GM13976 (cell line): ENCODE measurements around the gene NEK6.

ENCODE experiments used
- DNase-seq: peaks from one replicate; pipeline ENCODE4 v3.0.0; 2012; ENCODE audit warnings: low spot score
- in situ Hi-C: fragments of 300-500 bp; cut with MboI; formaldehyde crosslinking; loops from one replicate; pipeline ENCODE4 v1.12.0; 2022; ENCODE audit warnings: low sequenced_read_pairs, mixed read lengths, inconsistent platforms; ENCODE audit not compliant: unreplicated experiment
- TF ChIP-seq, protein P1 (sequence below): IDR thresholded peaks from 2 replicates; pipeline ENCODE4 v1.5.1; 2012; ENCODE audit warnings: borderline replicate concordance, mild to moderate bottlenecking; ENCODE audit not compliant: insufficient read depth; ENCODE audit errors: extremely low read depth, missing control alignments, control extremely low read depth

The NEK6 gene

DNA sequence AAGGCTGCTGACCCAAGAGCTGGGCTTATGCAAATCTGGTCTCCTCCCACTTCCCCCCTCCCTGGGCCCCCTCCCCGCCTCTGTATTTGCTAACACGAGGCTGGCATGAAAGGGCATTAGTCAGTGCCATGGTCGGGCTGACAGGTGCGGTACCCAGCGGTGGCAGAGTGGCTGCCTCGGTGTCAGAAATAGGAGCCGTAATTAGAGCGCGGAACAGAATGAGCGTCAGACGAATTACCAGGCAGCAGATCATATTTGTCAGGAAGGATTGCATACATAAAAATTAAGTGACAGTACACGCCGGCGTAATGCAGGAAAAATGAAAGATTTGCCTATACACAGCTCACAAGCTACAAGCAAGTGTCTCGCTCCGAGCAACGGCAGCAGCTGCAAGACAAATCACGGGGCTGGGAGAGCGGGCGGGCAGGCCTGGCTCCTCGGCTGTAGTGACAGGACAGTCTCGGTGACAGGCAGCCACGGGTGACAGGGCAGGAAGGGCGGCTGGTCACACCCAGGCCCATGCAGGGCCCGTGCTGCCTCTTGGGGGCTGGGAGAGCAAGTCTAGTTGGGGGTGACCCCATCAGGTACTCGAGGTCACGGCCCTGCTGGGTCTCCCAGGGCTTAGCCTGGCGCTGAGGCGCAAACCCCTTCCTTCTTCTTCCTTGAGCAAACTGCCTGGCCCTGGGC is 72.4 kb downstream of the NEK6 start:
- in situ Hi-C loops: no loop called here
- TF ChIP-seq, protein P1, sequence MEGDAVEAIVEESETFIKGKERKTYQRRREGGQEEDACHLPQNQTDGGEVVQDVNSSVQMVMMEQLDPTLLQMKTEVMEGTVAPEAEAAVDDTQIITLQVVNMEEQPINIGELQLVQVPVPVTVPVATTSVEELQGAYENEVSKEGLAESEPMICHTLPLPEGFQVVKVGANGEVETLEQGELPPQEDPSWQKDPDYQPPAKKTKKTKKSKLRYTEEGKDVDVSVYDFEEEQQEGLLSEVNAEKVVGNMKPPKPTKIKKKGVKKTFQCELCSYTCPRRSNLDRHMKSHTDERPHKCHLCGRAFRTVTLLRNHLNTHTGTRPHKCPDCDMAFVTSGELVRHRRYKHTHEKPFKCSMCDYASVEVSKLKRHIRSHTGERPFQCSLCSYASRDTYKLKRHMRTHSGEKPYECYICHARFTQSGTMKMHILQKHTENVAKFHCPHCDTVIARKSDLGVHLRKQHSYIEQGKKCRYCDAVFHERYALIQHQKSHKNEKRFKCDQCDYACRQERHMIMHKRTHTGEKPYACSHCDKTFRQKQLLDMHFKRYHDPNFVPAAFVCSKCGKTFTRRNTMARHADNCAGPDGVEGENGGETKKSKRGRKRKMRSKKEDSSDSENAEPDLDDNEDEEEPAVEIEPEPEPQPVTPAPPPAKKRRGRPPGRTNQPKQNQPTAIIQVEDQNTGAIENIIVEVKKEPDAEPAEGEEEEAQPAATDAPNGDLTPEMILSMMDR: no peak
- DNase-seq: no peak

DNA sequence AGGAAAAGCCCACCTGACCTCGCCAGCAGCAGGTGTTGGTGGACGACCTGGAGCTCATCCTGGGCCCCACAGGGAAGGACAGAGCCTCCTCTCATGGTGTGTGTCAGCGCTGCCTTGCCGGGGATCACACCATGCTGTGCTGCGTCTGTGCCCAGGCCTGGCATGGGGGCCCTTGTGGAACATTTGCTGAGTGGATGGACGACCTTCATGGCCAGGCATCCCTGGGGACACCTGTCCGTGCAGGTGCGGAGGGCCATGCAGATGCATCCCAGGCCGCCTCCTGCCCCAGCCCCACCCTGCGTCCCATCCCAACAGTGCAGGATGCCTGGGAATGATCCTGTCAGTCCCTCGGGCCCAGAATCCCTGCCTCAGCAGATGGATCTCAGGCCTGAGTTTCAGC is 73.8 kb downstream of the NEK6 start:
- DNase-seq: no peak
- in situ Hi-C loops: no loop called here
- TF ChIP-seq, protein P1: no peak

DNA sequence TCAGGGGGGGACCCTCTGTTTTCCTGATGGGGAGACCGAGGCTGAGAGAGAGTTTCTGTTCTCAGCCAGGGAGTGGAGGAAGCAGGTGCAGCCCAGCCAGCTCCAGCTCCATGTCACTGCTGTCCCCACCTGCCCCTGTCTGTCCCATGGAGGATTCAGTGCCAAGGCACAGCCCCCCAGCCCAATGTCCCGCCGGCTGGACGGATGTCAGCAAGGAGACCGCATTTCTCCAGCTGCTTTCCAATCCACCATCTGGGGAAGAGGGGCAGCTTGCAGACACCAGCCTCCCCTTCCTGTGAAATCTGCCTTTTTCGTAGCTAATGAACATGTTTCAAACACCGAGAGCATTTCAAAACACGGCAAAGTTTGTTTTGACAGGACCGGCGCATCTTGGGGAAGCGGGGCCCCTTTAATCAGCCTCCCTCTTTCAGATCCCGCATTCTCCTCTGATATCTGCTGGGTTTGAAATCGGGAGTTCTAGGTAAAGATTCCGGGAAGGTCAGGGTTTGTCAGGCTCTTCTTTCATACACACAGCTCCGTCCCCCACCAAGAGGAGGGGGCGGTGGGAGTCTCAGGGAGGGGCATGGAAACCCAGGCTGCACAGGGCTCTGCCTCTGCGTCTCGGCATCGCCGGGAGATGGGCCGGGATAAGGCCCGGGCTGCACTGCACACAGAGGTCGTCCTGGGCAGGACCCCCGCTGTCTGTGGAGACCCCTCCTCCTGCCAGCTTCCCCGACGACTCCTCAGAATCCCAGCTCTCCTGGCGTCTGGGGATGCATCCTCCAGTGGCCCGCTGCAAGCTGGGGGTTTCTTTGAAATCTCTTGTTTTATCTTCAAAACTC is 74.8 kb downstream of the NEK6 start:
- in situ Hi-C loops: no loop called here

DNA sequence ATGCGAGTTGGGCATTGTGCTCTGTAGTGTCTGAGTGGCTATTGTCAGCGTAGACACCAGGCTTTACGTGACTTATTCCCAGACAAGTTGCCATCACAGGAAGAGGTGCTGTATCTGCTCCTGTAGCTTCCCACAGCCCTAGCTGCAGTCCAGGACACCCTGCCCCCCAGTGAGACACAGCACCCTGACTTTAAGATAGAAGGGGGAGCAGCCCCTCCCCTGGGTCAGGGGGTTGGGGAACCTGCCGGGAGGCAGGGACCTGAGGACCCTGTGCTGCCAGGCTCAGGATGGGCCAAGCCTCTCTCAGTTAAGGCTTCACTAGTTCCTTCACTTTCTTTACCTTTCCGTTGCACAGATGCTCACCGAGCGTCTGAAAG is 75.4 kb downstream of the NEK6 start:
- DNase-seq: no peak
- in situ Hi-C loops: no loop called here
- TF ChIP-seq, protein P1: no peak

More for the DNA sequence above, 74.8 kb downstream of the NEK6 start:
- TF ChIP-seq, protein P1: no peak
- no peak for DNase-seq

DNA sequence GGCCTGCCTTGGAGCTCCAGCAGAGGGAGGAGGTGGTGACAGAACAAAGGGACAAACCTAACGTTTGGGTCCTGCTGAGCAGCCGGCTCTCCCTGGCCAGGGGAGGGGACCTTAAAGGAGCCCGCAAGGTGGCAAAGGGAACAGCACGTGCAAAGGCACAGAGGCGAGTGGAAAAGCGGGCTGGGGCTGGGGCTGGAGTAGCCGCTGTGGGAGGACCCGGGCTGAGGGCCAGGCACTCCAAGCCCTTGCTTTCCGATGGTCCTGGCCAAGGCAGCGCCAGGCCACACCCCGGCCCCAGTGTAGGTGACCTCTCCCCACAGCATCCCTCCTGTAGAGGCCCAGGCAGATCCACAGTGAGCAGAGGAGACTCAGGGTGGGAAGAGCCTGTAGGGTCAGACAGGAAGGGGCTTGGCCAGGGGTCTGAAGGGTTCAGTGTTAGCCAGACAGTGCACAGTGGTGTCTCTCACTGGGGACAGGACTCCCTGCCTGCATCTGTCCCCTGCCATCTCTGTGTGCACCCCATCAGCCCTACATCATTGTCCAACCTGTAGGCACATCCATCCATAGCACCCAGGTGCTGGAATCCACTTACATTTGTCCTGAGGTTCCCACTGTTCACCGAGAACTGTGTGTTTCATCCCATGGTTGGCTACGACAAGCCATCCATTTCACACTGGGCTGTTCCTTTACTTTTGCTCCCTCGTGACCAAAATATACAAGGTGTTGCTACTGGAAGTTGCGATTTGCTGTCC is 77.0 kb downstream of the NEK6 start:
- DNase-seq: no peak
- in situ Hi-C loops: no loop called here
- TF ChIP-seq, protein P1: no peak

DNA sequence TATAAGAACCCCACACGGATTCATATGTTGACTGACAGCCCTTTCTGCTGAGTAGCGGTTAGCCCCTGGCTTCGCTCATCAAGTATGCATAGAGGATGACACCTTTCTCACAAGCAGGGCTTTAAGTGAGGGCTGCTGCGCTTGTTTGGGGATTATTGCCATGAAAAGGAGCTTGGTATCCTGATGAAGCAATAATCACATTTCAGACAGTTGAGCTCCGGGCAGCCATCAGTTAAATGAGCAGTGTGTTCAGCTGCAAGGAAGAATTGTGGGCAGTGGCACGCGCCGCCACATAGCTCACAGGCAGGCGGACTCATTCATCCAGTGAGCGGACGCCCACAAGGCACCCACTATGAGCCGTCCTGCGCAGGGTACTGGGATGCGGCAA is 77.6 kb downstream of the NEK6 start:
- in situ Hi-C loops: no loop called here
- TF ChIP-seq, protein P1: no peak

More for the DNA sequence above, 77.6 kb downstream of the NEK6 start:
- DNase-seq: no peak
